Rectal smooth muscle tissue (tissue), 1 donor: ENCODE measurements around the gene MRM3.
"Not testable (repeated sequence)": the region's sequence is repeated elsewhere in the genome, so short reads cannot be mapped to it uniquely, and the experiment has no call there.

Experiments used
- H3K27ac ChIP-seq: one replicate; pipeline ENCODE4 v1.7.0; 2013; ENCODE audit warnings: low read depth, low read length, inconsistent platforms
- H3K27me3 ChIP-seq: one replicate; pipeline ENCODE4 v1.7.0; 2013; ENCODE audit warnings: low read length; ENCODE audit not compliant: control insufficient read depth, insufficient read depth
- H3K36me3 ChIP-seq: one replicate; pipeline ENCODE4 v1.7.0; 2013; ENCODE audit warnings: low read length; ENCODE audit not compliant: control insufficient read depth, insufficient read depth
- H3K4me1 ChIP-seq: one replicate; pipeline ENCODE4 v1.7.0; 2013; ENCODE audit warnings: low read length; ENCODE audit not compliant: control insufficient read depth, insufficient read depth
- H3K4me3 ChIP-seq: one replicate; pipeline ENCODE4 v1.7.0; 2013; ENCODE audit warnings: low read length
- H3K9ac ChIP-seq: one replicate; pipeline ENCODE4 v1.7.0; 2013; ENCODE audit warnings: low read length

Gene MRM3

DNA sequence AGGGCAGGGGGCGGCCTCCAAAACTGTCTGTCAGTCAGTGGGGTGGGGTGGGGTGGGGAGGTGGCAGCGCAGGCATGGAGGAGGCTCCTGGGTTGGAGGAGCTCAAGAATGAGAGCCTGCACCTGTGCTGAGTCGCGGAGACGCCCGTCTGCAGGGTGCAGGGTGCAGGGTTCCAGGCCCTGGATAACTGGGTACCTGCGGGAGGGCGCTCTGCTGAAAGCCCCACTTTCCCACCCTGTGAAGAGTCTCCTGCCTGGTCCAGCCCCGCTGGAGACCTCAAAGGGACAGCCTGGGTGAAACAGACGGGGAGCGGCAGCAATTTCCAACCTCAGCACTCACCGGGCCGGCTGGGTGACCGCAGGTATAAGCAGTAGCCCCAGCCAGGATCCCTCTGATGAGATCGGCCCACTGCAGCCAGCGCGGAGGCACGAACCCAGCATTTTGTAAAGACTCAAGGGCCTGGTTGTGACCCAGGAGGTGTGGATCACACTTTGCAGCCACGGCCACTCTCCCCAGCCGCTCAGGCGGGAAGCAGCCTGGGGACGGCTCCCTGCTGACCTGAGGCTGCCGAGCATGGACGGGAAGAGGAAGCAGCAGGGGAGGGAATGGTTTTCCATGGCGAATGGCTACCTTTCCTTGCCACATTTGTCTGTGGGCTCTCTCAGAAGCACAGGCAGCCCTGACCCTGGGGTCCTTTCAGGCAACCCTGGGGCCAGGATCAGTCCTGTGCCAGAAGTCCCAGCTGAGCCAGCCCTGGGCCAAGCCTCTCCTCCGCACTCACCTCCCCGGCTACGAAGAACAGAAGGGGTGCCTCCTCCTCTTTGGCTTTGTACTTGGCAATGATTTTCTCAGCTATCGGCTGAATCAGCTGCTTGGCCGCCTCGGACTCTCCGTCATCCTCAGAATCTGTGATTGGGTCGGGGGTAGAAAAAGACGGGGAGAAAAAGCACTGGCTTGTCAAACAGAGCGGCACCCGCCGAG, 21.0 kb downstream of the MRM3 start:
- Histone ChIP-seq H3K27me3 (no peaks in the 10 kb centered on the region), H3K4me3 (no peak overlapping the region), H3K36me3 (peaks cover 5% of the 10 kb centered on the region)

GRCh38 chr17:804541-805435, 22.6 kb downstream of the MRM3 start:
- H3K4me1 ChIP-seq = no peaks in the 10 kb centered on the region
- H3K27ac ChIP-seq = no peak overlapping the region
- H3K4me3 ChIP-seq = no peak overlapping the region
- H3K27me3 ChIP-seq = no peaks in the 10 kb centered on the region
- peaks cover 5% of the 10 kb centered on the region for H3K36me3 ChIP-seq
- H3K9ac ChIP-seq = no peak overlapping the region

More for the DNA sequence above, 21.0 kb downstream of the MRM3 start:
- Histone ChIP-seq H3K9ac (no peak overlapping the region), H3K27ac (no peak overlapping the region), H3K4me1 (no peaks in the 10 kb centered on the region)

GRCh38 chr17:805886-806285, 23.7 kb downstream of the MRM3 start:
- H3K9ac ChIP-seq, H3K4me3 ChIP-seq, H3K27me3 ChIP-seq, H3K4me1 ChIP-seq, H3K27ac ChIP-seq, H3K36me3 ChIP-seq: not testable (repeated sequence)

DNA sequence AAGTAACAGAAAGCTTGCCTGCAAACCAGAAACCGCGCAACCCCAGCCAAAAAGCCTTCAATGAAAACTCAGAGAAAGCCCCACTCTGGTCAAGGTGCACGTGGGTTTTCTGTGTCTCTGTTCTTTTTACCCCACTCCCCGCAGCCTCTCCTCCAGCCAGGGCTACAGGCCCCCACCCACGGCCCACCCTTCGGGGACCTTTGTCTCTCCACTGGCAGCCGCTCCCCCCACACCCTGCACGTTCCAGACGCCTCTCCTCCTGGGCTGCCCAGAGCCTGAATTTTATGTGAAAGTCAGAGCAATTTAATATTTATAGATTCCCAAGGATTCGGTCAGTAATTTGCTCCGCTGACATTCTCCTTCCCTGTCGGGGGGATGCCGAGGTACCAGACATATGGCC, 24.2 kb downstream of the MRM3 start:
- Histone ChIP-seq H3K36me3 (peaks cover 5% of the 10 kb centered on the region), H3K9ac (no peak overlapping the region), H3K4me3 (no peak overlapping the region), H3K27ac (no peak overlapping the region), H3K4me1 (no peaks in the 10 kb centered on the region), H3K27me3 (no peaks in the 10 kb centered on the region)

GRCh38 chr17:806781-807522, 24.8 kb downstream of the MRM3 start:
- peaks cover 5% of the 10 kb centered on the region for H3K36me3 ChIP-seq
- no peak overlapping the region for H3K9ac ChIP-seq

DNA sequence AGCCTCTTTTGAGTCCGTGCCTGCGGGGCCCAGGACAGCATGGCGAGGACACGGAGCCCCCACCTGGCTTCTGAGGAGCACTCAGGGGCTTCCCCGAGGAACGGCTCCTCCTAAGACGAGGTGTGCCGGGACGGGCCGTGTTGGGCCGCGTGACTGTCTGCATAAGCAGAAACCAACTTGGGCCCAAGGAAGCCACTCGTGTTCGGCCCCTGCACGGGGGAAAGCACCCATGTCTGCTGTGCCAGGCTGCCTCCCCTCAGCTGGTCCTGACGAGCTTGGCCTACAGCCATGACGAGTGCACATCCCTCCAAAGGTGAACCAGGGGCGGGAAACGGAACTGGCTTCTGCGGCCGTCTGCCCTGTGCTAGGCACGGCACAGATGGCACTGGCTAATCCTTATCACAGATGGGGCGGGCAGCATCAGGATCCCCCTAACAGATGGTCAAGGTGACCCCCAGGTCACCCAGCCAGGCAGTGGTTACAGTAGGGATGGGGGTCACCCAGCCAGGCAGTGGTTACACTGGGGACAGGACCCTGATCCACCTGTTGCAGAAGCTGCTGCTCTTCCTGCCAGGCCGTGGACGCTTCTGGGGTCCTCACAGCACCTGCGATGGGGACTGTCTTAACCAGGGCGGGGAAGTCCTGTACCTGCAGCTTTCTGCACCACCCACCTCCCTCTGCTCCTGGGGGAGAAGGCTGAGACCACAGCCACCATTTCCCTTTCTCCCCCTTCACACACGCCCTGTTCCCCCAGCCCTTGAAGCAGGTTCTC, 25.6 kb downstream of the MRM3 start:
- Histone ChIP-seq H3K36me3 (peaks cover 5% of the 10 kb centered on the region), H3K27me3 (no peaks in the 10 kb centered on the region), H3K9ac (no peak overlapping the region), H3K4me3 (no peak overlapping the region), H3K4me1 (no peaks in the 10 kb centered on the region), H3K27ac (no peak overlapping the region)

More at GRCh38 chr17:806781-807522, 24.8 kb downstream of the MRM3 start:
- Histone ChIP-seq H3K4me3 (no peak overlapping the region), H3K27me3 (no peaks in the 10 kb centered on the region), H3K4me1 (no peaks in the 10 kb centered on the region), H3K27ac (no peak overlapping the region)

GRCh38 chr17:811051-811784, 29.1 kb downstream of the MRM3 start:
- Histone ChIP-seq H3K4me1 (no peaks in the 10 kb centered on the region), H3K27ac (peak overlapping the region; percentile 53), H3K36me3 (peaks cover 4% of the 10 kb centered on the region), H3K27me3 (no peaks in the 10 kb centered on the region), H3K9ac (no peak overlapping the region), H3K4me3 (no peak overlapping the region)

DNA sequence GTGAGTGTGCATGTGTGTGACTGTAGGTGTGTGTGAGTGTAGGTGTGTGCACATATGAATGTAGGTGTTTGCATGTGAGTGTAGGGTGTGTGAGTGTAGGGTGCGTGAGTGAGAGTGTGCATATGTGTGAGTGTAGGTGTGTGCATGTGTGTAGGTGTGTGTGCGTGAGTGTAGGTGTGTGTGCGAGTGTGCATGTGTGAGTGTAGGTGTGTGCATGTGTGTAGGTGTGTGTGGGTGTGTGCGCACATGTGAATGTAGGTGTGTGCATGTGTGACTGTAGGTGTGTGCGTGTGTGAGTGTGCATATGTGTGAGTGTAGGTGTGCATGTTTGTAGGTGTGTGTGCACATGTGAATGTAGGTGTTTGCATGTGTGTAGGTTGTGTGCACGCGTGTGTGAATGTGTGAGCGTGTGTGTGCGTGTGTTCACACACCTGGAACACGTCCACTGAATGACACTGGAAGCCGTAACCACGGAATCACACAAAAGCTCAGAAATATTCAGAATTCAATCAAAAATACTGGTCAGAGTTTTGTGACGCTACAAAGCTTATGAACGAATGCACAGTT, 30.6 kb downstream of the MRM3 start:
- Histone ChIP-seq H3K9ac (no peak overlapping the region), H3K27ac (no peak overlapping the region), H3K27me3 (no peaks in the 10 kb centered on the region), H3K4me1 (no peaks in the 10 kb centered on the region), H3K4me3 (no peak overlapping the region), H3K36me3 (peaks cover 8% of the 10 kb centered on the region)

GRCh38 chr17:814371-814770, 32.2 kb downstream of the MRM3 start:
- Histone ChIP-seq H3K4me1 (no peaks in the 10 kb centered on the region), H3K4me3 (no peak overlapping the region), H3K27me3 (no peaks in the 10 kb centered on the region), H3K9ac (no peak overlapping the region), H3K36me3 (peaks cover 7% of the 10 kb centered on the region), H3K27ac (no peak overlapping the region)

GRCh38 chr17:819251-819650, 37.1 kb downstream of the MRM3 start:
- H3K27me3 ChIP-seq = no peaks in the 10 kb centered on the region
- no peak overlapping the region for H3K27ac ChIP-seq
- no peak overlapping the region for H3K9ac ChIP-seq
- no peaks in the 10 kb centered on the region for H3K4me1 ChIP-seq
- no peak overlapping the region for H3K4me3 ChIP-seq
- H3K36me3 ChIP-seq = peaks cover 7% of the 10 kb centered on the region

GRCh38 chr17:823501-823902, 41.3 kb downstream of the MRM3 start:
- no peaks in the 10 kb centered on the region for H3K27me3 ChIP-seq
- H3K4me3 ChIP-seq = no peak overlapping the region
- peaks cover 6% of the 10 kb centered on the region for H3K36me3 ChIP-seq
- H3K9ac ChIP-seq = no peak overlapping the region
- H3K27ac ChIP-seq = no peak overlapping the region
- H3K4me1 ChIP-seq = no peaks in the 10 kb centered on the region
